ENCODE data around the gene DPP3.

GRCh38 chr11:66509131-66509561, 28.9 kb downstream of the DPP3 start:
- TF ChIP-seq, protein P1, sequence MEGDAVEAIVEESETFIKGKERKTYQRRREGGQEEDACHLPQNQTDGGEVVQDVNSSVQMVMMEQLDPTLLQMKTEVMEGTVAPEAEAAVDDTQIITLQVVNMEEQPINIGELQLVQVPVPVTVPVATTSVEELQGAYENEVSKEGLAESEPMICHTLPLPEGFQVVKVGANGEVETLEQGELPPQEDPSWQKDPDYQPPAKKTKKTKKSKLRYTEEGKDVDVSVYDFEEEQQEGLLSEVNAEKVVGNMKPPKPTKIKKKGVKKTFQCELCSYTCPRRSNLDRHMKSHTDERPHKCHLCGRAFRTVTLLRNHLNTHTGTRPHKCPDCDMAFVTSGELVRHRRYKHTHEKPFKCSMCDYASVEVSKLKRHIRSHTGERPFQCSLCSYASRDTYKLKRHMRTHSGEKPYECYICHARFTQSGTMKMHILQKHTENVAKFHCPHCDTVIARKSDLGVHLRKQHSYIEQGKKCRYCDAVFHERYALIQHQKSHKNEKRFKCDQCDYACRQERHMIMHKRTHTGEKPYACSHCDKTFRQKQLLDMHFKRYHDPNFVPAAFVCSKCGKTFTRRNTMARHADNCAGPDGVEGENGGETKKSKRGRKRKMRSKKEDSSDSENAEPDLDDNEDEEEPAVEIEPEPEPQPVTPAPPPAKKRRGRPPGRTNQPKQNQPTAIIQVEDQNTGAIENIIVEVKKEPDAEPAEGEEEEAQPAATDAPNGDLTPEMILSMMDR (IDR thresholded peaks at IDR 0.05; ENCODE audit: low read depth, low read length, missing input control), result no peak
- TF ChIP-seq, protein P2, sequence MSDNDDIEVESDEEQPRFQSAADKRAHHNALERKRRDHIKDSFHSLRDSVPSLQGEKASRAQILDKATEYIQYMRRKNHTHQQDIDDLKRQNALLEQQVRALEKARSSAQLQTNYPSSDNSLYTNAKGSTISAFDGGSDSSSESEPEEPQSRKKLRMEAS (IDR thresholded peaks at IDR 0.05), result no peak
- TF ChIP-seq YY1 (IDR thresholded peaks at IDR 0.05) (no peak), JUND (IDR thresholded peaks at IDR 0.05) (no peak), RXRA (IDR thresholded peaks at IDR 0.05) (no peak)
- TF ChIP-seq, protein P3, sequence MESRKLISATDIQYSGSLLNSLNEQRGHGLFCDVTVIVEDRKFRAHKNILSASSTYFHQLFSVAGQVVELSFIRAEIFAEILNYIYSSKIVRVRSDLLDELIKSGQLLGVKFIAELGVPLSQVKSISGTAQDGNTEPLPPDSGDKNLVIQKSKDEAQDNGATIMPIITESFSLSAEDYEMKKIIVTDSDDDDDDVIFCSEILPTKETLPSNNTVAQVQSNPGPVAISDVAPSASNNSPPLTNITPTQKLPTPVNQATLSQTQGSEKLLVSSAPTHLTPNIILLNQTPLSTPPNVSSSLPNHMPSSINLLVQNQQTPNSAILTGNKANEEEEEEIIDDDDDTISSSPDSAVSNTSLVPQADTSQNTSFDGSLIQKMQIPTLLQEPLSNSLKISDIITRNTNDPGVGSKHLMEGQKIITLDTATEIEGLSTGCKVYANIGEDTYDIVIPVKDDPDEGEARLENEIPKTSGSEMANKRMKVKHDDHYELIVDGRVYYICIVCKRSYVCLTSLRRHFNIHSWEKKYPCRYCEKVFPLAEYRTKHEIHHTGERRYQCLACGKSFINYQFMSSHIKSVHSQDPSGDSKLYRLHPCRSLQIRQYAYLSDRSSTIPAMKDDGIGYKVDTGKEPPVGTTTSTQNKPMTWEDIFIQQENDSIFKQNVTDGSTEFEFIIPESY (IDR thresholded peaks at IDR 0.05), result no peak
